ENCODE data around the gene SGMS1.

DNA sequence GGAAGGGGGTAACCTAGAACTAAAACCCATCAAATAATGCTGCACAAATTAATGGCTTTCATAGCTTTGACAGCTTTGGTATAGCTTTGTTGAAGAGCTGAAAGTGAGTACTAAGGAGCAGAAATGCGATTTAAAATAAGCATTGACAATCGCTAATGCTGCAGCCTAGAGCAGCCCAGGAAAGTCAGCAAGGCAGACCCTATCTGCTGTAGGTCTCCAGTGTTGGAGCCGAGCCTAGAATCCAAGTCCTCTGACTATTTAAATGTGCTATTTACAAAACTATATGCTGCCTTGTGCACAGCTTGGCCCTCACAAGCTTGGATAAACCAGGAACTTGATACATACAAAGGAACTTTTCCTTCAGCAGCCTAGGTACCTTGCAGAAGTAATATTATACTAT lies 307.6 kb downstream of the SGMS1 start:
- TF ChIP-seq, protein P1, sequence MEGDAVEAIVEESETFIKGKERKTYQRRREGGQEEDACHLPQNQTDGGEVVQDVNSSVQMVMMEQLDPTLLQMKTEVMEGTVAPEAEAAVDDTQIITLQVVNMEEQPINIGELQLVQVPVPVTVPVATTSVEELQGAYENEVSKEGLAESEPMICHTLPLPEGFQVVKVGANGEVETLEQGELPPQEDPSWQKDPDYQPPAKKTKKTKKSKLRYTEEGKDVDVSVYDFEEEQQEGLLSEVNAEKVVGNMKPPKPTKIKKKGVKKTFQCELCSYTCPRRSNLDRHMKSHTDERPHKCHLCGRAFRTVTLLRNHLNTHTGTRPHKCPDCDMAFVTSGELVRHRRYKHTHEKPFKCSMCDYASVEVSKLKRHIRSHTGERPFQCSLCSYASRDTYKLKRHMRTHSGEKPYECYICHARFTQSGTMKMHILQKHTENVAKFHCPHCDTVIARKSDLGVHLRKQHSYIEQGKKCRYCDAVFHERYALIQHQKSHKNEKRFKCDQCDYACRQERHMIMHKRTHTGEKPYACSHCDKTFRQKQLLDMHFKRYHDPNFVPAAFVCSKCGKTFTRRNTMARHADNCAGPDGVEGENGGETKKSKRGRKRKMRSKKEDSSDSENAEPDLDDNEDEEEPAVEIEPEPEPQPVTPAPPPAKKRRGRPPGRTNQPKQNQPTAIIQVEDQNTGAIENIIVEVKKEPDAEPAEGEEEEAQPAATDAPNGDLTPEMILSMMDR (IDR thresholded peaks at IDR 0.05): no peak
- TF ChIP-seq POLR2A (IDR thresholded peaks at IDR 0.05): no peak
- no peak for TF ChIP-seq EP300 (IDR thresholded peaks at IDR 0.05)
